Gastroesophageal sphincter (tissue), 4 donors: ENCODE data around the gene UNC13C. TPM values are rescaled to one million over a fixed set of nuclear protein-coding genes. Genes with fewer than 3 reads are reported as not detected.

ENCODE experiments used
- ATAC-seq: fragments of 150-250 bp; one replicate; pipeline ENCODE4 v1.9.1; 2016; ENCODE audit warnings: mild to moderate bottlenecking, moderate library complexity
- H3K27ac ChIP-seq, 4 donors: fragments of 200-600 bp; sonication (generic) in 3 of 4; 1 replicate in 3 of 4; 2 replicates in 1 of 4; pipeline ENCODE4 v1.5.1; 2016 to 2019
- H3K27me3 ChIP-seq: fragments of 200-600 bp; sonication (generic); one replicate; pipeline ENCODE4 v1.5.1; 2019
- H3K36me3 ChIP-seq, 2 donors: fragments of 200-600 bp; sonication (generic); one replicate each; pipeline ENCODE4 v1.5.1; 2019; ENCODE audit warnings: control low read depth in 1 of 2
- H3K4me1 ChIP-seq, 3 donors: fragments of 200-600 bp; sonication (generic); 1 replicate in 2 of 3; 2 replicates in 1 of 3; pipeline ENCODE4 v1.5.1; 2016 to 2019; ENCODE audit warnings: control low read depth in 2 of 3
- H3K4me3 ChIP-seq, 2 donors: fragments of 200-600 bp; sonication (generic); one replicate each; pipeline ENCODE4 v1.5.1; 2019; ENCODE audit warnings: mild to moderate bottlenecking in 1 of 2, moderate library complexity in 1 of 2
- H3K9me3 ChIP-seq, 3 donors: fragments of 200-600 bp; sonication (generic); one replicate each; pipeline ENCODE4 v1.5.1; 2017 to 2019; ENCODE audit warnings: control low read depth in 2 of 3
- CTCF ChIP-seq, 4 experiments: fragments of 200-600 bp in 2 of 4; fragments of 450-650 bp in 2 of 4; sonication (generic) in 1 of 4; IDR thresholded peaks; one replicate each; pipeline ENCODE4 v1.5.1; 2017 to 2019; ENCODE audit warnings: antibody characterized with exemption in 4 of 4, mild to moderate bottlenecking in 2 of 4, moderate library complexity in 2 of 4
- EP300 ChIP-seq: sonication (generic); formaldehyde crosslinking; IDR thresholded peaks from one replicate; pipeline ENCODE4 v1.6.1; 2017; ENCODE audit warnings: antibody characterized with exemption, mild to moderate bottlenecking
- POLR2A ChIP-seq, 2 donors: fragments of 450-650 bp; IDR thresholded peaks; one replicate each; pipeline ENCODE4 v1.6.1; 2017; ENCODE audit warnings: antibody characterized with exemption in 2 of 2, mild to moderate bottlenecking in 2 of 2, moderate library complexity in 1 of 2
- POLR2AphosphoS5 ChIP-seq: sonication (generic); formaldehyde crosslinking; IDR thresholded peaks from one replicate; pipeline ENCODE4 v1.6.1; 2017; ENCODE audit warnings: antibody characterized with exemption
- WGBS, 2 donors: methylation state at CpG; one replicate each; pipeline ENCODE4 v1.1.5; 2018; ENCODE audit warnings: low coverage in 1 of 2; 5-methylcytosine and 5-hydroxymethylcytosine counted together
- total RNA-seq, 4 donors: library from RNA; depleted of rRNA; stranded (reverse); fragments of >200 nt; gene quantifications; one replicate each; pipeline ENCODE4 v1.1.0, GENCODE V29; 2016

The UNC13C gene
- total RNA-seq, 4 donors from 2014 or later: 0.89 to 13.9 (median 2.1) TPM

GRCh38 chr15:54504695-54505094 is 526.5 kb downstream of the UNC13C start:
- no peaks in the 10 kb centered on the region for H3K9me3 ChIP-seq
- H3K27me3 ChIP-seq: no peaks in the 10 kb centered on the region
- H3K36me3 ChIP-seq: no peaks in the 10 kb centered on the region
- no peak overlapping the region for H3K4me3 ChIP-seq
- no peak overlapping the region for H3K27ac ChIP-seq
- H3K4me1 ChIP-seq: no peaks in the 10 kb centered on the region
- TF ChIP-seq CTCF (IDR thresholded peaks at IDR 0.05) (no peak), EP300 (no peak), POLR2A (IDR thresholded peaks at IDR 0.05) (no peak)
- WGBS, 2 donors: 71 to 100% methylated on average over 1 of the region's 1 CpG
- ATAC-seq: no peak

GRCh38 chr15:54506977-54507524 is 528.8 kb downstream of the UNC13C start:
- TF ChIP-seq POLR2AphosphoS5 (no peak), POLR2A (IDR thresholded peaks at IDR 0.05) (no peak), EP300 (no peak), CTCF (IDR thresholded peaks at IDR 0.05) (no peak)
- no peak for ATAC-seq

GRCh38 chr15:54514601-54515000 is 536.4 kb downstream of the UNC13C start:
- H3K36me3 ChIP-seq: no peaks in the 10 kb centered on the region
- H3K4me3 ChIP-seq: no peak overlapping the region
- no peaks in the 10 kb centered on the region for H3K9me3 ChIP-seq
- ATAC-seq: no peak
- no peak for TF ChIP-seq EP300
- peaks cover 0 to 9% (median 0%) of the 10 kb centered on the region in 3 donors for H3K4me1 ChIP-seq
- H3K27me3 ChIP-seq: no peaks in the 10 kb centered on the region
- no peak overlapping the region for H3K27ac ChIP-seq
- 65 to 81% methylated on average over 2 of the region's 2 CpGs for WGBS, 2 donors

More at GRCh38 chr15:54506977-54507524, 528.8 kb downstream of the UNC13C start:
- H3K27ac ChIP-seq: no peak overlapping the region
- no peaks in the 10 kb centered on the region for H3K4me1 ChIP-seq
- no peak overlapping the region for H3K4me3 ChIP-seq
- H3K9me3 ChIP-seq: no peaks in the 10 kb centered on the region
- no peaks in the 10 kb centered on the region for H3K36me3 ChIP-seq
- no peaks in the 10 kb centered on the region for H3K27me3 ChIP-seq

- WGBS, 2 donors: 64% methylated on average over 7 to 9 of the region's 9 CpGs
- TF ChIP-seq POLR2A (IDR thresholded peaks at IDR 0.05) (no peak), EP300 (no peak), CTCF (IDR thresholded peaks at IDR 0.05) (no peak), POLR2AphosphoS5 (no peak)
- ATAC-seq: no peak
Observed at GRCh38 chr15:54515664-54516582, 537.7 kb downstream of the UNC13C start.

GRCh38 chr15:54517366-54517765 is 539.1 kb downstream of the UNC13C start:
- Histone ChIP-seq H3K36me3 (no peaks in the 10 kb centered on the region), H3K4me1 (peaks cover 0 to 9% (median 0%) of the 10 kb centered on the region in 3 donors), H3K27ac (no peak overlapping the region), H3K27me3 (no peaks in the 10 kb centered on the region), H3K9me3 (no peaks in the 10 kb centered on the region), H3K4me3 (no peak overlapping the region)
- WGBS, 2 donors: 19 to 35% methylated on average over 2 of the region's 2 CpGs
- ATAC-seq: no peak
- TF ChIP-seq EP300 (no peak), POLR2AphosphoS5 (no peak), CTCF (IDR thresholded peaks at IDR 0.05) (no peak), POLR2A (IDR thresholded peaks at IDR 0.05) (no peak)

More at GRCh38 chr15:54515664-54516582, 537.7 kb downstream of the UNC13C start:
- H3K4me3 ChIP-seq: no peak overlapping the region
- H3K27me3 ChIP-seq: no peaks in the 10 kb centered on the region
- no peak overlapping the region for H3K27ac ChIP-seq
- H3K36me3 ChIP-seq: no peaks in the 10 kb centered on the region
- no peaks in the 10 kb centered on the region for H3K9me3 ChIP-seq
- peaks cover 0 to 9% (median 0%) of the 10 kb centered on the region in 3 donors for H3K4me1 ChIP-seq
